ENCODE results near the gene LDLRAD4.
A peak's percentile ranks its signal among the peaks of the same experiment; 100 is the strongest.

Gene LDLRAD4

GRCh38 chr18:13500869-13501542 is 282.4 kb downstream of the LDLRAD4 start:
- DNase-seq = peak; percentile 76

GRCh38 chr18:13501543-13501887 is 283.0 kb downstream of the LDLRAD4 start:
- DNase-seq = no peak

GRCh38 chr18:13501891-13502290 is 283.3 kb downstream of the LDLRAD4 start:
- DNase-seq = peak; percentile 30

GRCh38 chr18:13502585-13502984 is 284.0 kb downstream of the LDLRAD4 start:
- DNase-seq = peak; percentile 14

- no peak for DNase-seq
Observed at GRCh38 chr18:13503836-13504235, 285.3 kb downstream of the LDLRAD4 start.

- no peak for DNase-seq
Observed at GRCh38 chr18:13505780-13506345, 287.3 kb downstream of the LDLRAD4 start.

GRCh38 chr18:13510594-13510993 is 292.0 kb downstream of the LDLRAD4 start:
- DNase-seq = no peak

- DNase-seq = no peak
Observed at GRCh38 chr18:13511961-13512577, 293.5 kb downstream of the LDLRAD4 start.

GRCh38 chr18:13513021-13513420 is 294.5 kb downstream of the LDLRAD4 start:
- DNase-seq = peak; percentile 63

- DNase-seq = no peak
Observed at GRCh38 chr18:13513481-13513880, 294.9 kb downstream of the LDLRAD4 start.

GRCh38 chr18:13514558-13514957 is 296.0 kb downstream of the LDLRAD4 start:
- DNase-seq = no peak

GRCh38 chr18:13516855-13517254 is 298.3 kb downstream of the LDLRAD4 start:
- DNase-seq = no peak

- DNase-seq = no peak
Observed at GRCh38 chr18:13517369-13517768, 298.8 kb downstream of the LDLRAD4 start.

GRCh38 chr18:13518382-13518781 is 299.8 kb downstream of the LDLRAD4 start:
- no peak for DNase-seq

- DNase-seq = no peak
Observed at GRCh38 chr18:13520306-13520705, 301.7 kb downstream of the LDLRAD4 start.

- no peak for DNase-seq
Observed at GRCh38 chr18:13520741-13521140, 302.2 kb downstream of the LDLRAD4 start.

- no peak for DNase-seq
Observed at GRCh38 chr18:13521418-13521817, 302.9 kb downstream of the LDLRAD4 start.

- no peak for DNase-seq
Observed at GRCh38 chr18:13522256-13522655, 303.7 kb downstream of the LDLRAD4 start.

- DNase-seq = no peak
Observed at GRCh38 chr18:13522861-13523660, 304.5 kb downstream of the LDLRAD4 start.

- DNase-seq = no peak
Observed at GRCh38 chr18:13524054-13524453, 305.5 kb downstream of the LDLRAD4 start.

- no peak for DNase-seq
Observed at GRCh38 chr18:13524811-13525210, 306.3 kb downstream of the LDLRAD4 start.

- DNase-seq = no peak
Observed at GRCh38 chr18:13525381-13526029, 306.9 kb downstream of the LDLRAD4 start.

- DNase-seq = no peak
Observed at GRCh38 chr18:13526519-13526918, 308.0 kb downstream of the LDLRAD4 start.
